ENCODE measurements around the gene EIF2S3. TPM values are rescaled to one million over a fixed set of nuclear protein-coding genes. Genes with fewer than 3 reads are reported as not detected.

EIF2S3 gene
- 166 and 241 TPM in 2 replicates for total RNA-seq

DNA sequence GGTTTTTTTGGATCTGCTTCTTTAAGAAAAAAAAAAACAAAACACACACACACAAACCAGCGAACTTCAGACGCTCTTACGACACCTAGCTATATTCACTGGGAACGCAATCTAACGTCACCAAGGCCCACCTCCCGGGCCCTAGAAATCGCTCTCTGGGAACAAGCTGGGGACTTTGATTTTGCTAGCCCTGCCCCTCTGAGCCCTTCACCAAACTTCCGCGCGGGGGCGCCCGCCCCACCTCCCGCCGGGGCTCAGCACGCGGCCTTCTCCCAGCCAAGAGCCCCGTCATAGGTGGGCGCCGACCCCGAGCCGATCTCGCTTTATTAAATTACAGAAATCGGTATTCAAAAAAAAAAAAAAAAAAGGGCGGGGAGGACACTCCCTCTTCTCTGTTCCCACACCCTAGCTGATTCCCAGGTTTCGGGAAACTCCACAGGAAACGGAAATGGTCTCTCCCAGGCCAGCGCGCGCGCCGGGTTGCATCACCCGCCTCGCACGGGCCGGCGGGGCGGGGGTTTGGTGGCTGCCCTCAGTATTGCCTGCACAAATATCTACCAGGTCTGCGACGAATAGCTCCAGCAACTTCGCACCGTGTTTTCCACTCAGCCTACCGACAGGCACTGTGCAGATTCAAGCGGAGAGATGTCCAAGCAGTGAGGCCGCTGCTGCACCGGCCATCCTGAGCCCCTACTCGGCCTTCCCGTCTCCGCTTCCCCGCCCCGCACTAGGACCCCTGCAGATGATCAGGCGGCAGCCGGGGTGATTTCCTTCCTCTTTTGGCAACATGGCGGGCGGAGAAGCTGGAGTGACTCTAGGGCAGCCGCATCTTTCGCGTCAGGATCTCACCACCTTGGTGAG is at the start of gene EIF2S3:
EIF2S3 (plus strand) TSS at position 775 of the 861 bp plus-strand sequence; CDS start at position 788, 13 bp downstream.

GRCh38 chrX:24027086-24027485 is 27.7 kb upstream of the EIF2S3 start, which contains the start of gene KLHL15:
TSS of gene KLHL15 (minus strand) at chrX:24027186. CDS start at chrX:24006693, 20,493 bp downstream.

Other genes with a start within 250 kb of the EIF2S3 start
- gene APOO, start 147.0 kb upstream of the EIF2S3 start, total RNA-seq: 19.7 and 20.5 TPM in 2 replicates
- gene CXorf58, start 146.9 kb upstream of the EIF2S3 start, total RNA-seq: not detected in 2 replicates
- gene KLHL15, start 27.8 kb upstream of the EIF2S3 start, total RNA-seq: 2.9 and 4.0 TPM in 2 replicates
- gene ZFX, start 94.8 kb downstream of the EIF2S3 start, total RNA-seq: 23.1 and 49.7 TPM in 2 replicates

Data from airway epithelial cell (primary cell).